K562 (cell line): ENCODE data around the gene NEDD4L. TPM values are rescaled to one million over a fixed set of nuclear protein-coding genes. Genes with fewer than 3 reads are reported as not detected.

Experiments used
- ATAC-seq: fragments of 200-7000 bp; cut with Tn5 transposase; 3 replicates; pipeline ENCODE4 v1.9.1; 2020; ENCODE audit warnings: moderate library complexity
- BruUV-seq: library from RNA; stranded (reverse); fragments of 400-500 nt; replicated peaks from 2 replicates; lab custom pipeline; 2021; lab: Mats Ljungman, UMichigan
- CTCF ChIA-PET: fragments of 300-600 bp; formaldehyde crosslinking; extraction: SDS; loops from one replicate; lab custom pipeline; 2021; ENCODE audit warnings: low intra/inter-chr PET ratio; lab: Yijun Ruan, JAX
- POLR2A ChIA-PET: fragments of 300-600, 350-650 bp; sonication (Branson Sonifier 250); formaldehyde crosslinking; extraction: SDS; loops from one replicate; lab custom pipeline; 2021; ENCODE audit warnings: antibody characterized with exemption, inconsistent platforms; lab: Yijun Ruan, JAX
- DNase-seq, 4 experiments: peaks; one replicate each; pipeline versions ENCODE4 v3.0.0 to v3.0.0-alpha.2; 2011 to 2018; ENCODE audit warnings: low spot score in 3 of 4, mixed read lengths in 3 of 4; ENCODE audit errors: extremely low read depth in 1 of 4
- FAIRE-seq: peaks from 2 replicates; lab custom pipeline; 2011; peaks lifted over from hg19 to GRCh38; lab: Jason Lieb, UNC
- H2AFZ ChIP-seq: 2 replicates; pipeline ENCODE4 v1.6.0; 2011; ENCODE audit warnings: low read depth, low read length, control low read depth, inconsistent platforms
- H3K27ac ChIP-seq: fragments of 200-600 bp; 3 replicates; pipeline ENCODE4 v1.8.0; 2011; ENCODE audit warnings: low read depth, mild to moderate bottlenecking, control low read depth, inconsistent platforms, low read length, moderate library complexity, mixed read lengths; ENCODE audit errors: extremely low read depth
- H3K27me3 ChIP-seq, 2 experiments: fragments of 300-600 bp in 1 of 2; 2 replicates in 1 of 2; 3 replicates in 1 of 2; pipeline versions ENCODE4 v1.6.0 to v1.8.0; 2011; ENCODE audit warnings: inconsistent platforms in 2 of 2, low read length in 2 of 2, mild to moderate bottlenecking in 1 of 2, mixed read lengths in 1 of 2, moderate library complexity in 1 of 2; ENCODE audit not compliant: control insufficient read depth in 2 of 2, insufficient read depth in 2 of 2
- H3K36me3 ChIP-seq: fragments of 300-600 bp; 3 replicates; pipeline ENCODE4 v1.8.0; 2011; ENCODE audit warnings: mild to moderate bottlenecking, low read length, inconsistent platforms; ENCODE audit not compliant: control insufficient read depth, insufficient read depth
- H3K4me1 ChIP-seq, 2 experiments: fragments of 200-600 bp in 1 of 2; replicated peaks in 1 of 2; 2 replicates in 1 of 2; 3 replicates in 1 of 2; pipeline versions ENCODE4 v1.5.1 to v1.8.0; 2011; ENCODE audit warnings: inconsistent platforms in 2 of 2, low read length in 2 of 2, mild to moderate bottlenecking in 1 of 2, mixed read lengths in 1 of 2, moderate library complexity in 1 of 2; ENCODE audit not compliant: control insufficient read depth in 2 of 2, insufficient read depth in 2 of 2
- H3K4me2 ChIP-seq: 2 replicates; pipeline ENCODE4 v1.6.1; 2011; ENCODE audit warnings: low read length, control low read depth, inconsistent platforms, mixed read lengths; ENCODE audit not compliant: insufficient read depth
- H3K4me3 ChIP-seq: fragments of 200-600 bp; sonication (generic), shearing (Covaris generic); 2 replicates; pipeline ENCODE4 v1.5.1; 2016; ENCODE audit warnings: control low read depth, inconsistent platforms
- H3K79me2 ChIP-seq: fragments of 200-600 bp; 3 replicates; pipeline ENCODE4 v1.8.0; 2011; ENCODE audit warnings: low read length, inconsistent platforms; ENCODE audit not compliant: control insufficient read depth, insufficient read depth
- H3K9ac ChIP-seq, 2 experiments: 2 replicates each; pipeline versions ENCODE4 v1.6.0 to v1.6.1; 2011; ENCODE audit warnings: low read depth in 2 of 2, low read length in 2 of 2, control low read depth in 1 of 2, inconsistent platforms in 1 of 2, mild to moderate bottlenecking in 1 of 2, mixed read lengths in 1 of 2; ENCODE audit not compliant: insufficient read depth in 1 of 2
- H3K9me1 ChIP-seq: one replicate; pipeline ENCODE4 v1.6.0; 2011; ENCODE audit warnings: inconsistent platforms, mild to moderate bottlenecking, low read length, moderate library complexity; ENCODE audit not compliant: control insufficient read depth, insufficient read depth
- H3K9me3 ChIP-seq: replicated peaks from 2 replicates; pipeline ENCODE4 v1.5.1; 2011; ENCODE audit warnings: low read depth, low read length, inconsistent platforms; ENCODE audit not compliant: control insufficient read depth, insufficient read depth
- H4K20me1 ChIP-seq: replicated peaks from 2 replicates; pipeline ENCODE4 v1.6.1; 2011; ENCODE audit warnings: low read length, inconsistent platforms, mixed read lengths; ENCODE audit not compliant: control insufficient read depth, insufficient read depth
- CCAR2 ChIP-seq: fragments of 200-400 bp; formaldehyde crosslinking; IDR thresholded peaks from 2 replicates; pipeline ENCODE4 v1.6.1; 2017; ENCODE audit warnings: mild to moderate bottlenecking, low read depth, low read length
- E2F3 ChIP-seq: fragments of 250-450 bp; sonication (Bioruptor Pico); IDR thresholded peaks from 2 replicates; pipeline ENCODE4 v1.4.0; 2020; ENCODE audit warnings: mild to moderate bottlenecking
- E4F1 ChIP-seq: fragments of 250-450 bp; sonication (Bioruptor Pico); IDR thresholded peaks from 2 replicates; pipeline ENCODE4 v1.5.0; 2021; ENCODE audit warnings: mild to moderate bottlenecking, borderline replicate concordance
- GTF2B ChIP-seq: IDR thresholded peaks from 2 replicates; pipeline ENCODE4 v1.6.1; 2011; ENCODE audit not compliant: insufficient read length; ENCODE audit errors: extremely low read depth
- KLF6 ChIP-seq: fragments of 250-450 bp; sonication (Bioruptor Pico); IDR thresholded peaks from 2 replicates; pipeline ENCODE4 v1.4.0; 2020; ENCODE audit warnings: mild to moderate bottlenecking, moderate library complexity, borderline replicate concordance
- MAFG ChIP-seq: fragments of 450-650 bp; conservative IDR thresholded peaks from 2 replicates; pipeline ENCODE4 v1.6.1; 2016; ENCODE audit warnings: missing genetic modification characterization, missing compliant biosample characterization
- MLX ChIP-seq, 2 experiments: fragments of 450-650 bp in 1 of 2; sonication (generic) in 1 of 2; formaldehyde crosslinking; conservative IDR thresholded peaks; 2 replicates each; pipeline versions ENCODE4 v1.4.0 to v1.8.1; 2020 to 2022; ENCODE audit warnings: mild to moderate bottlenecking in 1 of 2, missing genetic modification reagents in 1 of 2
- RBFOX2 ChIP-seq: fragments of 200-400 bp; formaldehyde crosslinking; IDR thresholded peaks from 2 replicates; pipeline ENCODE4 v1.6.1; 2017; ENCODE audit warnings: low read depth, mild to moderate bottlenecking, low read length, moderate library complexity
- RFX7 ChIP-seq: fragments of 250-450 bp; sonication (Bioruptor Pico); IDR thresholded peaks from 2 replicates; pipeline ENCODE4 v1.5.1; 2021; ENCODE audit warnings: mild to moderate bottlenecking
- SAFB ChIP-seq: fragments of 200-400 bp; formaldehyde crosslinking; IDR thresholded peaks from 2 replicates; pipeline ENCODE4 v1.6.1; 2017; ENCODE audit warnings: low read depth, low read length, borderline replicate concordance
- ZNF717 ChIP-seq: fragments of 250-450 bp; sonication (Bioruptor Pico); IDR thresholded peaks from 2 replicates; pipeline ENCODE4 v1.5.0; 2021
- WGBS: fragments of 100-300 bp; shearing (Covaris generic); methylation state at CpG from one replicate; pipeline ENCODE4 v1.1.6; 2016; ENCODE audit warnings: low coverage, mixed read lengths; ENCODE audit not compliant: insufficient coverage; ENCODE audit errors: missing lambda C conversion rate; 5-methylcytosine and 5-hydroxymethylcytosine counted together
- in situ Hi-C: fragments of 300-500 bp; cut with MboI; formaldehyde crosslinking; loops from 4 replicates; pipeline ENCODE4 v1.15.0; 2018; ENCODE audit warnings: inconsistent platforms, mixed read lengths
- intact Hi-C: fragments of 100-400 bp; cut with micrococcal nuclease; formaldehyde crosslinking; loops from 2 replicates; pipeline ENCODE4 v1.14.2; 2022
- polyA plus RNA-seq, 8 experiments: library from polyadenylated mRNA; depleted of rRNA in 4 of 8; stranded (reverse) in 5 of 8; unstranded in 3 of 8; fragments of >200 nt; fragmentation: Nextera tagmentation in 2 of 8; fragmentation: Illumina TruSeq in 1 of 8; extraction: Ambion mirVana in 2 of 8; extraction: Trizol in 1 of 8; gene quantifications; 2 replicates each; pipeline versions ENCODE4 v1.2.1 to v1.2.3, GENCODE V29; 2011 to 2014; ENCODE audit warnings: inconsistent platforms in 1 of 8, missing spikeins in 1 of 8
- total RNA-seq, 7 experiments: library from RNA; depleted of rRNA in 6 of 7; stranded (reverse); fragments of >200 nt in 6 of 7; fragmentation: Illumina TruSeq in 2 of 7; extraction: Trizol in 2 of 7; gene quantifications; 2 replicates each; pipeline versions ENCODE4 v1.2.1 to v1.2.3, GENCODE V29; 2011 to 2021; ENCODE audit warnings: low replicate concordance in 1 of 7

Gene NEDD4L
- total and polyA plus RNA-seq, 9 of the 15 experiments (the other 6 are each of a cell fraction or from before 2014, with no cell fraction given) = 8.1 to 33.4 (median 19.9) TPM

GRCh38 chr18:58221060-58221725 lies 177.2 kb downstream of the NEDD4L start (continued):
- peak; percentile 28 for TF ChIP-seq GTF2B

- H3K4me3 ChIP-seq = peak overlapping the region; percentile 42
- in situ Hi-C loops = no loop called here
- H4K20me1 ChIP-seq = no peaks in the 10 kb centered on the region; the same call in 1 of the 2 replicates
- H3K4me1 ChIP-seq = peaks cover 6 to 21% of the 10 kb centered on the region in 2 experiments; a peak in 4 of 5 replicates
- H3K9me3 ChIP-seq = no peaks in the 10 kb centered on the region
- FAIRE-seq (no peak), DNase-seq (no peak), ATAC-seq (no peak)
- 36% methylated on average over 3 of the region's 3 CpGs for WGBS
- no peaks in the 10 kb centered on the region for H3K27me3 ChIP-seq
- BruUV-seq = no TSS peak
- H3K79me2 ChIP-seq = peaks cover 47% of the 10 kb centered on the region
- POLR2A ChIA-PET = interaction anchor here (0.9 to 1.2 kb wide), 3 partner anchors 19 to 42 kb away, joined by 3 to 5 read pairs (median 4); no protein-coding TSS in a partner anchor
- H3K36me3 ChIP-seq = no peaks in the 10 kb centered on the region
- CTCF ChIA-PET = no interaction called here
- peak overlapping the region; percentile 83; the same call in 1 of the 3 replicates for H3K27ac ChIP-seq
- TF ChIP-seq E4F1 (CRISPR knock-in tag) (no peak), RFX7 (CRISPR knock-in tag) (no peak), RBFOX2 (no peak), SAFB (no peak), CCAR2 (no peak), MAFG (tag) (no peak), E2F3 (CRISPR knock-in tag) (no peak), KLF6 (no peak), ZNF717 (CRISPR knock-in tag) (no peak), MLX (CRISPR knock-in tag; conservative IDR thresholded peaks at IDR 0.05) (no peak)
- no peak overlapping the region for H2AFZ ChIP-seq
- no peaks in the 10 kb centered on the region for H3K9me1 ChIP-seq
- intact Hi-C loops = no loop called here
- peak overlapping the region in 1 of 2 experiments; percentile 73; a peak in 2 of 4 replicates for H3K9ac ChIP-seq
- H3K4me2 ChIP-seq = peak overlapping the region; percentile 95
Observed at GRCh38 chr18:58222432-58223125, 178.6 kb downstream of the NEDD4L start.
